Mesothelial cell of epicardium (in vitro differentiated cells): ENCODE measurements around the gene CWC27. TPM values are rescaled to one million over a fixed set of nuclear protein-coding genes. Genes with fewer than 3 reads are reported as not detected.
"Not testable (repeated sequence)": the region's sequence is repeated elsewhere in the genome, so short reads cannot be mapped to it uniquely, and the experiment has no call there.

ENCODE experiments used
- DNase-seq, 2 experiments: peaks; one replicate each; pipeline ENCODE4 v3.0.0; 2021; ENCODE audit warnings: low spot score in 2 of 2; ENCODE audit not compliant: unreplicated experiment in 2 of 2
- H3K27ac Mint-ChIP-seq: 2 replicates; pipeline ENCODE4 v1.8.0; 2021; ENCODE audit warnings: mixed read lengths
- H3K27me3 Mint-ChIP-seq: 2 replicates; pipeline ENCODE4 v1.8.0; 2021; ENCODE audit warnings: low read depth, mixed read lengths
- H3K36me3 Mint-ChIP-seq: 2 replicates; pipeline ENCODE4 v1.8.0; 2021; ENCODE audit warnings: mixed read lengths
- H3K4me1 Mint-ChIP-seq: 2 replicates; pipeline ENCODE4 v1.8.0; 2021; ENCODE audit warnings: mixed read lengths
- H3K4me3 Mint-ChIP-seq: 2 replicates; pipeline ENCODE4 v1.8.0; 2021; ENCODE audit warnings: mild to moderate bottlenecking, moderate library complexity, mixed read lengths
- H3K9me3 Mint-ChIP-seq: 2 replicates; pipeline ENCODE4 v1.8.0; 2021; ENCODE audit warnings: mixed read lengths
- CTCF ChIP-seq: fragments of 200-600 bp; sonication (generic); IDR thresholded peaks from one replicate; pipeline ENCODE4 v1.5.0; 2021; ENCODE audit warnings: antibody characterized with exemption; ENCODE audit not compliant: unreplicated experiment
- total RNA-seq: library from RNA; stranded (reverse); gene quantifications from 3 replicates; pipeline ENCODE4 v1.2.1, GENCODE V29; 2021

Gene CWC27
- total RNA-seq, 1 donor from 2014 or later: 30.0 TPM

GRCh38 chr5:64822320-64822719 is 53.6 kb downstream of the CWC27 start:
- Mint-ChIP-seq H3K27ac (no peak overlapping the region), H3K4me1 (no peaks in the 10 kb centered on the region), H3K36me3 (peaks cover 6% of the 10 kb centered on the region), H3K27me3 (no peaks in the 10 kb centered on the region), H3K4me3 (no peak overlapping the region), H3K9me3 (no peaks in the 10 kb centered on the region)
- no peak for TF ChIP-seq CTCF
- no peak for DNase-seq

GRCh38 chr5:64826541-64826940 is 57.8 kb downstream of the CWC27 start:
- H3K27me3 Mint-ChIP-seq: no peaks in the 10 kb centered on the region
- TF ChIP-seq CTCF: no peak

GRCh38 chr5:64827703-64828102 is 59.0 kb downstream of the CWC27 start:
- no peak for TF ChIP-seq CTCF
- Mint-ChIP-seq H3K36me3 (peaks cover 16% of the 10 kb centered on the region), H3K27me3 (no peaks in the 10 kb centered on the region), H3K27ac (no peak overlapping the region), H3K9me3 (no peaks in the 10 kb centered on the region), H3K4me3 (no peak overlapping the region), H3K4me1 (no peaks in the 10 kb centered on the region)
- no peak for DNase-seq

More at GRCh38 chr5:64826541-64826940, 57.8 kb downstream of the CWC27 start:
- H3K9me3 Mint-ChIP-seq: no peaks in the 10 kb centered on the region
- DNase-seq: no peak
- no peak overlapping the region for H3K27ac Mint-ChIP-seq
- H3K4me3 Mint-ChIP-seq: no peak overlapping the region
- H3K36me3 Mint-ChIP-seq: peaks cover 15% of the 10 kb centered on the region
- H3K4me1 Mint-ChIP-seq: no peaks in the 10 kb centered on the region

GRCh38 chr5:64830650-64831049 is 61.9 kb downstream of the CWC27 start:
- not testable (repeated sequence) for H3K27me3 Mint-ChIP-seq, DNase-seq, H3K9me3 Mint-ChIP-seq

GRCh38 chr5:64831996-64832395 is 63.3 kb downstream of the CWC27 start:
- peaks cover 26% of the 10 kb centered on the region for H3K4me1 Mint-ChIP-seq
- no peaks in the 10 kb centered on the region for H3K9me3 Mint-ChIP-seq
- peaks cover 14% of the 10 kb centered on the region for H3K36me3 Mint-ChIP-seq
- no peak for TF ChIP-seq CTCF
- no peak overlapping the region for H3K27ac Mint-ChIP-seq
- H3K27me3 Mint-ChIP-seq: no peaks in the 10 kb centered on the region
- no peak overlapping the region for H3K4me3 Mint-ChIP-seq
- DNase-seq: no peak

More at GRCh38 chr5:64830650-64831049, 61.9 kb downstream of the CWC27 start:
- Mint-ChIP-seq H3K4me1 (peaks cover 19% of the 10 kb centered on the region), H3K36me3 (peaks cover 14% of the 10 kb centered on the region)
- H3K27ac Mint-ChIP-seq, H3K4me3 Mint-ChIP-seq: not testable (repeated sequence)

GRCh38 chr5:64834037-64834436 is 65.3 kb downstream of the CWC27 start:
- Mint-ChIP-seq H3K9me3 (no peaks in the 10 kb centered on the region), H3K4me1 (peaks cover 26% of the 10 kb centered on the region), H3K4me3 (peak overlapping the region; percentile 16), H3K36me3 (peaks cover 9% of the 10 kb centered on the region), H3K27me3 (no peaks in the 10 kb centered on the region), H3K27ac (peak overlapping the region; percentile 94)
- no peak for TF ChIP-seq CTCF
- DNase-seq: no peak
